HepG2 (cell line): ENCODE data around the gene KAZN. TPM values are rescaled to one million over a fixed set of nuclear protein-coding genes. Genes with fewer than 3 reads are reported as not detected.
A peak's percentile ranks its signal among the peaks of the same experiment; 100 is the strongest.

Source experiments
- AKAP8 ChIP-seq: sonication (generic); formaldehyde crosslinking; IDR thresholded peaks from 2 replicates; pipeline ENCODE4 v1.5.1; 2020; ENCODE audit warnings: mild to moderate bottlenecking, missing genetic modification reagents
- HIVEP1 ChIP-seq: sonication (generic); formaldehyde crosslinking; IDR thresholded peaks from 2 replicates; pipeline ENCODE4 v1.4.0; 2020; ENCODE audit warnings: mild to moderate bottlenecking, missing genetic modification reagents
- IKZF5 ChIP-seq: IDR thresholded peaks from 2 replicates; pipeline ENCODE4 v1.6.1; 2018; ENCODE audit warnings: missing genetic modification reagents, mild to moderate bottlenecking, missing compliant biosample characterization
- IRF2 ChIP-seq: IDR thresholded peaks from 2 replicates; pipeline ENCODE4 v1.6.1; 2018; ENCODE audit warnings: missing genetic modification reagents, missing compliant biosample characterization
- MIXL1 ChIP-seq: IDR thresholded peaks from 2 replicates; pipeline ENCODE4 v1.6.1; 2016
- MTA3 ChIP-seq: sonication (generic); formaldehyde crosslinking; IDR thresholded peaks from 2 replicates; pipeline ENCODE4 v1.4.0; 2020; ENCODE audit warnings: missing genetic modification reagents
- NBN ChIP-seq: fragments of 450-650 bp; conservative IDR thresholded peaks from 2 replicates; pipeline ENCODE4 v1.6.1; 2017
- PRDM10 ChIP-seq: sonication (generic); formaldehyde crosslinking; IDR thresholded peaks from 2 replicates; pipeline ENCODE4 v1.4.0; 2020; ENCODE audit warnings: low read depth, missing genetic modification reagents
- SALL1 ChIP-seq: sonication (generic); formaldehyde crosslinking; IDR thresholded peaks from 2 replicates; pipeline ENCODE4 v1.8.0; 2022; ENCODE audit warnings: mild to moderate bottlenecking, missing genetic modification reagents
- SATB2 ChIP-seq: sonication (generic); formaldehyde crosslinking; IDR thresholded peaks from 2 replicates; pipeline ENCODE4 v1.5.0; 2020; ENCODE audit warnings: missing genetic modification reagents
- SMARCE1 ChIP-seq: fragments of 450-650 bp; IDR thresholded peaks from 2 replicates; pipeline ENCODE4 v1.6.1; 2017; ENCODE audit warnings: borderline replicate concordance
- ZBTB38 ChIP-seq: sonication (generic); formaldehyde crosslinking; IDR thresholded peaks from 2 replicates; pipeline ENCODE4 v1.5.1; 2020; ENCODE audit warnings: mild to moderate bottlenecking, missing genetic modification reagents
- ZFP1 ChIP-seq: IDR thresholded peaks from 2 replicates; pipeline ENCODE4 v1.6.1; 2016
- ZNF205 ChIP-seq: IDR thresholded peaks from 2 replicates; pipeline ENCODE4 v1.6.1; 2018; ENCODE audit warnings: missing biosample characterization, missing genetic modification reagents
- ZNF225 ChIP-seq: sonication (generic); formaldehyde crosslinking; IDR thresholded peaks from 2 replicates; pipeline ENCODE4 v1.4.0; 2020; ENCODE audit warnings: mild to moderate bottlenecking, missing genetic modification reagents
- ZNF614 ChIP-seq: IDR thresholded peaks from 2 replicates; pipeline ENCODE4 v1.6.1; 2018; ENCODE audit warnings: missing biosample characterization, missing genetic modification reagents, inconsistent platforms, borderline replicate concordance
- ZNF83 ChIP-seq: sonication (generic); formaldehyde crosslinking; IDR thresholded peaks from 2 replicates; pipeline ENCODE4 v1.4.0; 2020; ENCODE audit warnings: missing genetic modification reagents, mild to moderate bottlenecking, borderline replicate concordance
- ZNF839 ChIP-seq: sonication (generic); formaldehyde crosslinking; IDR thresholded peaks from 2 replicates; pipeline ENCODE4 v1.4.0; 2020; ENCODE audit warnings: missing genetic modification reagents, mild to moderate bottlenecking, borderline replicate concordance
- polyA plus RNA-seq, 8 experiments: library from polyadenylated mRNA; depleted of rRNA in 3 of 8; stranded (reverse) in 7 of 8; unstranded in 1 of 8; fragments of >200 nt; fragmentation: Illumina TruSeq in 4 of 8; extraction: Trizol in 4 of 8; gene quantifications; 2 replicates each; pipeline versions ENCODE4 v1.2.1 to v1.2.3, GENCODE V29; 2011 to 2016; ENCODE audit warnings: low read depth in 4 of 8, missing spikeins in 1 of 8, mixed read lengths in 1 of 8; ENCODE audit not compliant: insufficient read depth in 1 of 8
- total RNA-seq, 5 experiments: library from RNA; depleted of rRNA; stranded (reverse); fragments of >200 nt; fragmentation: Illumina TruSeq; extraction: Trizol; gene quantifications; 2 replicates each; pipeline ENCODE4 v1.2.3, GENCODE V29; 2016; ENCODE audit warnings: low read depth in 1 of 5
- TF ChIP-seq, protein P1 (sequence below): sonication (generic); formaldehyde crosslinking; IDR thresholded peaks from 2 replicates; pipeline ENCODE4 v1.8.1; 2023; ENCODE audit warnings: mild to moderate bottlenecking, moderate library complexity, missing genetic modification reagents
- TF ChIP-seq, protein P2 (sequence below): sonication (generic); formaldehyde crosslinking; IDR thresholded peaks from 2 replicates; pipeline ENCODE4 v1.4.0; 2020; ENCODE audit warnings: missing genetic modification reagents

Gene KAZN
- total and polyA plus RNA-seq, 2 of the 13 experiments (the other 11 are each of a cell fraction or from before 2014, with no cell fraction given) = 10.4 to 13.5 TPM

DNA sequence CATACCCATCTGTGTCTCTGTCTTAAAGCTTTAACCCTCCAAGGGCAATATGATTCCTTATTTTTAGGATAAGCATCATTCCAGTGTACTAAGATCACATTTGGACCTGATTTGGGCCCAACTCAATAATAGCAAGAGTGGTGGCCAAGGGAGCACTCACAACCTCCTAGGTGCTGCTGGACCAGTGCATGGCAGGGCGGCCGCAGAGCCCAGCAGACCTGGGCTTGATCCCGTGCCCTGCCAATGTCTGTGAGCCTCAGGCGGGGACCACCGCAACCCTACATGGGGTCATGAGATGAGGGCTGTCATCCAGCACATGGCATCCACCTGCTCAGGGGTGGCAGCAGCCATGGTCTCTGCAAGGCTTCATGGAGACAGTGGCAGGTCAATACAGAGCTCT, 353.3 kb downstream of the KAZN start (continued):
- no peak for TF ChIP-seq ZNF83 (CRISPR knock-in tag)
- TF ChIP-seq ZNF839 (CRISPR knock-in tag) = peak; percentile 37; the same call in 1 of the 2 replicates
- no peak for TF ChIP-seq SMARCE1
- TF ChIP-seq AKAP8 (CRISPR knock-in tag) = no peak
- TF ChIP-seq MTA3 (CRISPR knock-in tag) = no peak
- TF ChIP-seq IRF2 (CRISPR knock-in tag) = no peak
- 0 out of 2 replicates have a peak, but pooled peaks have one; percentile 9 for TF ChIP-seq SALL1 (CRISPR knock-in tag)
- no peak for TF ChIP-seq PRDM10 (CRISPR knock-in tag)
- no peak for TF ChIP-seq ZFP1 (CRISPR knock-in tag)
- TF ChIP-seq, protein P1, sequence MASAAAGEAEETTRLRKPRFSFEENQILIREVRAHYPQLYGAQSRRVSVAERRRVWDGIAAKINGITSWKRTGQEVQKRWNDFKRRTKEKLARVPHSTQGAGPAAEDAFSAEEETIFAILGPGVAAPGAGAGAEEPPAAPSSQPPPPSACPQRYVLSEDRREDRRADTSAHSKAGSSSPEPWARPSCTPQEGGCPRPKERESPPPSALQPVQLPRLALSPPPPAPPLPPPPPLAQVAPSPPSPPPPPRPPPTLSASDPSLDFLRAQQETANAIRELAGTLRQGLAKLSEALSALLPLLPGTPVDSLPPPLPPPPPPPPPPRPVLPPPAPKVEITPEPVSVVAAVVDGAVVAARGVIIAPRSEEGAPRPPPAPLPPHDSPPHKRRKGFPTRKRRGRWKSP (CRISPR knock-in tag) = no peak
- TF ChIP-seq ZNF614 = no peak
- no peak for TF ChIP-seq MIXL1 (CRISPR knock-in tag)
- peak; percentile 98 for TF ChIP-seq ZNF205
- peak; percentile 52; the same call in 1 of the 2 replicates for TF ChIP-seq ZBTB38 (CRISPR knock-in tag)
- TF ChIP-seq, protein P2, sequence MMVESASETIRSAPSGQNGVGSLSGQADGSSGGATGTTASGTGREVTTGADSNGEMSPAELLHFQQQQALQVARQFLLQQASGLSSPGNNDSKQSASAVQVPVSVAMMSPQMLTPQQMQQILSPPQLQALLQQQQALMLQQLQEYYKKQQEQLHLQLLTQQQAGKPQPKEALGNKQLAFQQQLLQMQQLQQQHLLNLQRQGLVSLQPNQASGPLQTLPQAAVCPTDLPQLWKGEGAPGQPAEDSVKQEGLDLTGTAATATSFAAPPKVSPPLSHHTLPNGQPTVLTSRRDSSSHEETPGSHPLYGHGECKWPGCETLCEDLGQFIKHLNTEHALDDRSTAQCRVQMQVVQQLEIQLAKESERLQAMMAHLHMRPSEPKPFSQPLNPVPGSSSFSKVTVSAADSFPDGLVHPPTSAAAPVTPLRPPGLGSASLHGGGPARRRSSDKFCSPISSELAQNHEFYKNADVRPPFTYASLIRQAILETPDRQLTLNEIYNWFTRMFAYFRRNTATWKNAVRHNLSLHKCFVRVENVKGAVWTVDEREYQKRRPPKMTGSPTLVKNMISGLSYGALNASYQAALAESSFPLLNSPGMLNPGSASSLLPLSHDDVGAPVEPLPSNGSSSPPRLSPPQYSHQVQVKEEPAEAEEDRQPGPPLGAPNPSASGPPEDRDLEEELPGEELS (CRISPR knock-in tag) = no peak
- no peak for TF ChIP-seq IKZF5 (CRISPR knock-in tag)
- TF ChIP-seq ZNF225 (CRISPR knock-in tag) = 0 out of 2 replicates have a peak, but pooled peaks have one; percentile 29
- TF ChIP-seq SATB2 = no peak
- no peak for TF ChIP-seq HIVEP1 (CRISPR knock-in tag)
- TF ChIP-seq NBN = no peak
